ENCODE data around the gene SMARCD1. TPM values are rescaled to one million over a fixed set of nuclear protein-coding genes. Genes with fewer than 3 reads are reported as not detected.
A peak's percentile ranks its signal among the peaks of the same experiment; 100 is the strongest.

SMARCD1 gene
- total and polyA plus RNA-seq, 9 of the 15 experiments (the other 6 are each of a cell fraction or from before 2014, with no cell fraction given), result 0.86 to 91.7 (median 48.0) TPM

GRCh38 chr12:50105913-50106450 is 20.8 kb downstream of the SMARCD1 start:
- in situ Hi-C loops (cut with MboI), result no loop called here
- no peak overlapping the region for H3K4me3 ChIP-seq
- H3K9me3 ChIP-seq (replicated peaks; ENCODE audit: control insufficient read depth, insufficient read depth, low read depth, low read length), result no peaks in the 10 kb centered on the region
- FAIRE-seq (no peak), ATAC-seq (no peak), DNase-seq (ENCODE audit: extremely low read depth in 1 of 4, low spot score in 3 of 4) (no peak)
- no peaks in the 10 kb centered on the region for H3K27me3 ChIP-seq (ENCODE audit: control insufficient read depth in 2 of 2, insufficient read depth in 2 of 2, low read length in 2 of 2)
- intact Hi-C loops (cut with micrococcal nuclease), result no loop called here
- ChIA-PET POLR2A (interaction anchor here (0.6 to 0.7 kb wide), 2 partner anchors 10 to 499 kb away, joined by 3 to 5 read pairs; no protein-coding TSS in a partner anchor), CTCF (ENCODE audit: low intra/inter-chr PET ratio) (no interaction called here)
- no TSS peak for BruUV-seq (replicated peaks)
- peaks cover 7% of the 10 kb centered on the region; the same call in 2 of the 3 replicates for H3K36me3 ChIP-seq (ENCODE audit: control insufficient read depth, insufficient read depth, low read length)
- no peaks in the 10 kb centered on the region for H3K9me1 ChIP-seq (ENCODE audit: control insufficient read depth, insufficient read depth, low read length)
- H3K27ac ChIP-seq (ENCODE audit: extremely low read depth, low read depth, low read length), result no peak overlapping the region
- 0 out of 4 replicates have a peak overlapping the region, but pooled peaks of 1 of the 2 experiments have one; percentile 36 for H3K9ac ChIP-seq (ENCODE audit: insufficient read depth in 1 of 2, low read depth in 2 of 2, low read length in 2 of 2)
- H3K79me2 ChIP-seq (ENCODE audit: control insufficient read depth, insufficient read depth, low read length), result no peaks in the 10 kb centered on the region
- peaks cover 36 to 37% of the 10 kb centered on the region in 2 experiments for H3K4me1 ChIP-seq (replicated peaks in 1 of 2; ENCODE audit: control insufficient read depth in 2 of 2, insufficient read depth in 2 of 2, low read length in 2 of 2)
- H2AFZ ChIP-seq (ENCODE audit: low read depth, low read length), result no peak overlapping the region
- TF ChIP-seq SIN3B (IDR thresholded peaks at IDR 0.05; ENCODE audit: low read depth), result no peak
- TF ChIP-seq PRPF4 (IDR thresholded peaks at IDR 0.05; ENCODE audit: insufficient read depth, low read depth, low read length, poor library complexity, severe bottlenecking), result no peak
- no peak for TF ChIP-seq ZNF436 (CRISPR knock-in tag; IDR thresholded peaks at IDR 0.05)
- TF ChIP-seq ZNF707 (CRISPR knock-in tag; conservative IDR thresholded peaks at IDR 0.05), result no peak
- no peak for TF ChIP-seq CHD1 (IDR thresholded peaks at IDR 0.05; ENCODE audit: low read length)
- no peak for TF ChIP-seq CREM (IDR thresholded peaks at IDR 0.05; ENCODE audit: low read depth)
- no peak for TF ChIP-seq RFX7 (CRISPR knock-in tag; IDR thresholded peaks at IDR 0.05)
- TF ChIP-seq RBM22 (IDR thresholded peaks at IDR 0.05; ENCODE audit: low read depth, low read length, poor library complexity, severe bottlenecking), result no peak
- TF ChIP-seq E2F3 (CRISPR knock-in tag; IDR thresholded peaks at IDR 0.05), result no peak
- no peak for TF ChIP-seq JUN (IDR thresholded peaks at IDR 0.05; ENCODE audit: borderline replicate concordance, low read depth, low read length)
- TF ChIP-seq JUN (CRISPR knock-in tag; IDR thresholded peaks at IDR 0.05; ENCODE audit: borderline replicate concordance), result no peak
- no peak for TF ChIP-seq ELK1 (CRISPR knock-in tag; IDR thresholded peaks at IDR 0.05)
- TF ChIP-seq HNRNPL (IDR thresholded peaks at IDR 0.05; ENCODE audit: low read depth, low read length), result no peak
- no peak for TF ChIP-seq VEZF1 (CRISPR knock-in tag; IDR thresholded peaks at IDR 0.05)
- no peak for TF ChIP-seq POLR2G (IDR thresholded peaks at IDR 0.05; ENCODE audit: low read depth, low read length)
- no peak for TF ChIP-seq NR2C2 (CRISPR knock-in tag; IDR thresholded peaks at IDR 0.05)
- TF ChIP-seq NR2C2 (tag; IDR thresholded peaks at IDR 0.05), result no peak
- no peak for TF ChIP-seq ZNF239 (CRISPR knock-in tag; IDR thresholded peaks at IDR 0.05)
- WGBS (ENCODE audit: insufficient coverage, low coverage, missing lambda C conversion rate), result 57% methylated on average over 12 of the region's 12 CpGs
- H4K20me1 ChIP-seq (replicated peaks; ENCODE audit: control insufficient read depth, insufficient read depth, low read length), result no peaks in the 10 kb centered on the region
- H3K4me2 ChIP-seq (ENCODE audit: insufficient read depth, low read length), result no peak overlapping the region

Measured in K562 (cell line).